Measurements from ENCODE around the gene SGCA.

Gene SGCA

DNA sequence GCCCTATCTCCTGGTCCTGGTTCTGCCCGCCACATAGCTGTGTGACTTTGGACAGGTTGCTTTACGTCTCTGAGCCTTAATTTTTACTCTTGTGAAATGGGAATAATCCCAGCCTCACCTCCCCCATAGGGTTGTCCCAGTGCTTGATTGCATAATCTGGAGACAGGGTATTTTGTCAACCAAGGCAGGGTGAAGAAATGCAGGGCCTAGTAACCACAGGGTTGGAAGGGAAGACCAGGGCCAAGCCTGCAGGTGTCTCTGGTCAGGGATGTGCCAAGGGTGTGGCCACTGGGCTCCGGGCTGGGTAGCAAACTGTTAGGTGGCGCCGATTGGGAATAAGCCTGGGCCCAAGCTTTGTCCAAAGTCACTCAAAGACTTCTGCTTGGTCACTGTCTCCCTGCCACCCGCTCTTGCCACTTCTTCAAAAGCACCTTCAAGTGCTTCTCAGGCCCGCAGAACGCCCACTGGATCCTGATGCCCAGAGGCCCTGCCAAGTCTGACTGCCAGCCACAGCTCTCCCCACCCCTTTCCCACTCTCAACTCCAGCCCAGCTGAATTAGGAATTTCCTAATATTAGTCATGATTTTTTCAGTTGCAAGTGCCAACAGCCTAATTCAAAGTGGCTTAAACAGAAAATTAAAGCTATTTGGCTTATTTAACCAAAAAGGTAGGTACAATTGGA, 56.2 kb downstream of the SGCA start:
- Histone ChIP-seq H3K27me3 (ENCODE audit: control insufficient read depth in 5 of 5, insufficient read depth in 4 of 5, low read length in 5 of 5) (no peaks in the 10 kb centered on the region), H3K4me1 (ENCODE audit: control insufficient read depth in 5 of 5, insufficient read depth in 5 of 5, low read length in 5 of 5) (peaks cover 7 to 53% (median 42%) of the 10 kb centered on the region in 5 donors), H3K9ac (ENCODE audit: low read length in 5 of 5) (peak overlapping the region in 3 of 5 donors; percentile 21 to 37 (median 26)), H3K4me3 (ENCODE audit: low read depth in 1 of 5, low read length in 5 of 5) (peak overlapping the region in 1 of 5 donors; percentile 11), H3K27ac (ENCODE audit: low read depth, low read length) (peak overlapping the region; percentile 81), H3K36me3 (ENCODE audit: control insufficient read depth in 5 of 5, insufficient read depth in 5 of 5, low read length in 5 of 5) (no peaks in the 10 kb centered on the region), H3K9me3 (ENCODE audit: control insufficient read depth in 5 of 5, low read length in 5 of 5) (peaks cover 0 to 8% (median 3%) of the 10 kb centered on the region in 5 donors)

- Histone ChIP-seq H3K36me3 (ENCODE audit: control insufficient read depth in 5 of 5, insufficient read depth in 5 of 5, low read length in 5 of 5) (no peaks in the 10 kb centered on the region), H3K9me3 (ENCODE audit: control insufficient read depth in 5 of 5, low read length in 5 of 5) (peaks cover 0 to 8% (median 4%) of the 10 kb centered on the region in 5 donors), H3K9ac (ENCODE audit: low read length in 5 of 5) (no peak overlapping the region), H3K4me3 (ENCODE audit: low read depth in 1 of 5, low read length in 5 of 5) (no peak overlapping the region), H3K27me3 (ENCODE audit: control insufficient read depth in 5 of 5, insufficient read depth in 4 of 5, low read length in 5 of 5) (no peaks in the 10 kb centered on the region), H3K4me1 (ENCODE audit: control insufficient read depth in 5 of 5, insufficient read depth in 5 of 5, low read length in 5 of 5) (peaks cover 7 to 47% (median 42%) of the 10 kb centered on the region in 5 donors), H3K27ac (ENCODE audit: low read depth, low read length) (peak overlapping the region; percentile 81)
Measured at GRCh38 chr17:50222922-50223321, 57.1 kb downstream of the SGCA start.

All from subcutaneous abdominal adipose tissue (tissue), 5 donors.